Transverse colon (tissue), 4 donors: Measurements from ENCODE around the gene SHC3.

Experiments
- EP300 ChIP-seq: sonication (generic); formaldehyde crosslinking; IDR thresholded peaks from one replicate; pipeline ENCODE4 v1.6.1; 2017; ENCODE audit warnings: antibody characterized with exemption, low read depth
- POLR2AphosphoS5 ChIP-seq, 3 donors: sonication (generic); formaldehyde crosslinking; IDR thresholded peaks; one replicate each; pipeline ENCODE4 v1.6.1; 2016; ENCODE audit warnings: antibody characterized with exemption in 3 of 3
- TF ChIP-seq, protein P1 (sequence below), 5 experiments: fragments of 200-600 bp in 3 of 5; fragments of 450-650 bp in 2 of 5; sonication (generic) in 3 of 5; IDR thresholded peaks; 1 replicate in 2 of 5; 2 replicates in 3 of 5; pipeline ENCODE4 v1.5.1; 2016 to 2017; ENCODE audit warnings: antibody characterized with exemption in 5 of 5, inconsistent platforms in 3 of 5, mild to moderate bottlenecking in 2 of 5, moderate library complexity in 1 of 5

DNA sequence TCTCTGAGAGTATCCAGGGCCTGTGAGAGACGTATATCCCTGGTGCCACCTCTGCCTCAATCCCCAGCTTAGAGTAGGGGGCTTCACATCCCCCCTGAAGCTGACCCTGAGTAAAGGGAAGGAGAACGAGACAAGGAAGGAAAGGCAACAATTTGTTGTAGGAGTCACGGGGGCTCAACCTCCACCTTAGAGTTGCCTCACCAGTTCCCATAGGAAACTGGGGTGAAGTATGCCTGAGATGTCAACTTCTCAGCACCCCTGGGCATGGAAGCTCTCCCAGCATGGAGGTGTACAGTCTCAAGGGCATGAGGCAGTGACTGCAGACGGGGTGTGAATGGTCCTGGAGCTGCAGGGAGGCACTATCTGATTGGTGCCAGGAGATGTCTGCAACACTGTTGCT lies 133.7 kb downstream of the SHC3 start:
- TF ChIP-seq POLR2AphosphoS5 (IDR thresholded peaks at IDR 0.05) = no peak
- TF ChIP-seq EP300 = no peak
- TF ChIP-seq, protein P1, sequence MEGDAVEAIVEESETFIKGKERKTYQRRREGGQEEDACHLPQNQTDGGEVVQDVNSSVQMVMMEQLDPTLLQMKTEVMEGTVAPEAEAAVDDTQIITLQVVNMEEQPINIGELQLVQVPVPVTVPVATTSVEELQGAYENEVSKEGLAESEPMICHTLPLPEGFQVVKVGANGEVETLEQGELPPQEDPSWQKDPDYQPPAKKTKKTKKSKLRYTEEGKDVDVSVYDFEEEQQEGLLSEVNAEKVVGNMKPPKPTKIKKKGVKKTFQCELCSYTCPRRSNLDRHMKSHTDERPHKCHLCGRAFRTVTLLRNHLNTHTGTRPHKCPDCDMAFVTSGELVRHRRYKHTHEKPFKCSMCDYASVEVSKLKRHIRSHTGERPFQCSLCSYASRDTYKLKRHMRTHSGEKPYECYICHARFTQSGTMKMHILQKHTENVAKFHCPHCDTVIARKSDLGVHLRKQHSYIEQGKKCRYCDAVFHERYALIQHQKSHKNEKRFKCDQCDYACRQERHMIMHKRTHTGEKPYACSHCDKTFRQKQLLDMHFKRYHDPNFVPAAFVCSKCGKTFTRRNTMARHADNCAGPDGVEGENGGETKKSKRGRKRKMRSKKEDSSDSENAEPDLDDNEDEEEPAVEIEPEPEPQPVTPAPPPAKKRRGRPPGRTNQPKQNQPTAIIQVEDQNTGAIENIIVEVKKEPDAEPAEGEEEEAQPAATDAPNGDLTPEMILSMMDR (IDR thresholded peaks at IDR 0.05) = no peak
